ENCODE data around the gene SYT1.
A peak's percentile ranks its signal among the peaks of the same experiment; 100 is the strongest.

Gene SYT1

DNA sequence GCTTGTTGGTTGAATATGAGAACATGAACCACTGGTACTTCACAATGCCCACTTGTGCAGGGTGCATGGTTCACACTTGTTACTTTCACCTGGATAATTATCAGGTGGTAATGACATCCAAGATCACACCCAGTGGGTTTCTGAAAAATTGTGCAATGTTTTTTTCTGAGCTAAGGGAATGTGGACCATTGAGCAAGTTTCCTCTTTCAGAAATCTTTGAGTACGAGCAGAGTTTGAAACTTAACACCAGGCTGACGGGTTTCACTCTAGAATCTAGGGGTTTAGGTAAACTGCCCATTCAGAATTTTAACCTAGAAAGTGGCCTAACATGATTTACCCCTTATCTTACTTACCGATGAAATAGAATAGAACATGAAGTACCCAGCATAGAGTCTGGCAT, 436.6 kb downstream of the SYT1 start:
- no peak for DNase-seq

GRCh38 chr12:79302162-79302814, 437.7 kb downstream of the SYT1 start:
- no peak for DNase-seq

DNA sequence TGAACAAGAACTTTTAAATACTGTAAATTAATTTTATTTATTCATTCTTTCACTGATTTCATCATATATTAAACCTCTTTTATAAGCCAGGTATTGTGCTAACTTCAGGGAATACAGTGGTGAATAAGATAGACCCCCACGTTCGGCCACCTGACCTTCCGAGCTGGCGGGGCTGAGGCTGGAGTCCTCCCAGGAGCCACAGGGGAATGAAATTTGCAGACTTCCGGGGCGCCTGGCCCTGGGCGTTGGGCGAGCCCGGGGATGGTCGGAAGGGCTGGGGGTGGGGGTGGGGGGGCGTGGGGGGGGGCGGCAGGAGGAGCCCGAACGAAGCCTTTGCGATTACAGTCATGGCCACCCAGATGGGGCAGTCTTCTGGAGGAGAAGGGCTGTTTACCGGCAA, 442.8 kb downstream of the SYT1 start:
- no peak for DNase-seq

DNA sequence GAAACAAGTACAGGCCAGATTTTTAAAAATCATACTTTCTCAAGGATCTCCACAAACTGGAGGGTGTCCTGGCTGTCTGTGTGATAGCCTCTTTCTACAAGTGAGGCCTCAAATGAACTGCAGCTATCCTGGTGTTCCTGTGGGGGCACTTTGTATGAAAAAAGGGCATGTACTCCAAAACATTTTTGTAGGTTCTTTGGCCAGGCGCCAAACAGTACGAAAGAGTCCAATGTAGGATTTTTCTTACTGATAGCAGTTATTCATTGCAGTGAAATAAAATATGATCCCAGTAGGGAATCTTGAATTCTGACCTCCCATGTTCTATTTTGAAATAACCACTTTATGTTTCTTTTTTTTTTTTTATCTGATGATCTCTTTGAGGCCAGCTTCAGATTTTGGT, 444.5 kb downstream of the SYT1 start:
- no peak for DNase-seq

DNA sequence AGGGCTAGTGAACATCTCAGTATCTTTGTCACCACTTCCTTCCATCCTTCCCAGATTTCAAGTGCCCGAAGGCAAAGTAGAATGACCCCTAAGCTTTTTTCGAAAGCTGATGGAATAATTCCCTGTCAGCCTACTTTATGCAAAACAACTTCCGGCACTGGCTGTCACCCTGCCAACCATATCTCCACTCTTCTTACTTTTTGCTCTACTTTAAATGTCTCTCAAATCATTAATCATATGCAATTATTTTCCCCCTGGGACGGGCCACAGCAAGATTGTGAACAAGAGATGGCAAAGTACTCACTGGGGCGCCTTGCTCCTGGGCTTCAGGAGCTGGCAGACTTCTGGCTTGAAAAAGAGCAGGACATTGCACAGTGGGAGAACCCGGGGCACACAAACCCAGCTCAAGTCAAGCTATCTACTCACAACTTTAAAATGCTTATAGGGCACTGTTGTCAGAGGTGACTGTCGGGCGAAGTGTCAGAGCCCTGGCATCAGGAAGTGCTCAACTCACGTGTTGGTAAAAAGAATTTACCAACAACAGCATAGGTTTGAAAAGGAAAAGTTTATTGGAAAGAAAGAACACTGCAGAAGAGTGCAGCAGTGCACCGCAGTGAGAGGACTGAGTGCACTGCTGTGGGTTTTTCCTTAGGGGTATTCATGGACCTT, 452.7 kb downstream of the SYT1 start:
- no peak for DNase-seq

DNA sequence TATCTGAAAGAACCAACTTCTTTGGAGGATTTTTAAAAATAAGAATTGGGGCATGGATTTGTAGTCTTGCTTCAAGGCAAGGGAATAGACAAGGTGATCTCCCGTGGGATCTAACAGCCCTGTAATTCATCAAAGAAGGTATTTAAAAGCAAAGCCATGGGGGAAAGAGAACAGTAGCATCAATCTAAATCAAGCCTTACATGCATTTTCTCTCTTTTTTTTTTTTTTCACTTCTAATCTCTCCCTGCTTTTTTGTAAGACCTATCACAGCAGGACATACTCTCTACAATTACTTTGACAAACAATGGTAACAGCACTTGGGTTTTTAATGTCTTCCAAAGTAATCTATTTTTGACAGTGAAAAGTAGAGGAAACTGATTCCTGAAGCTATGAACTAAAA, 458.3 kb downstream of the SYT1 start:
- no peak for DNase-seq

- no peak for DNase-seq
Measured at GRCh38 chr12:79324571-79324970, 460.0 kb downstream of the SYT1 start.

- no peak for DNase-seq
Measured at GRCh38 chr12:79326222-79326621, 461.6 kb downstream of the SYT1 start.

- no peak for DNase-seq
Measured at GRCh38 chr12:79326663-79327062, 462.1 kb downstream of the SYT1 start.

DNA sequence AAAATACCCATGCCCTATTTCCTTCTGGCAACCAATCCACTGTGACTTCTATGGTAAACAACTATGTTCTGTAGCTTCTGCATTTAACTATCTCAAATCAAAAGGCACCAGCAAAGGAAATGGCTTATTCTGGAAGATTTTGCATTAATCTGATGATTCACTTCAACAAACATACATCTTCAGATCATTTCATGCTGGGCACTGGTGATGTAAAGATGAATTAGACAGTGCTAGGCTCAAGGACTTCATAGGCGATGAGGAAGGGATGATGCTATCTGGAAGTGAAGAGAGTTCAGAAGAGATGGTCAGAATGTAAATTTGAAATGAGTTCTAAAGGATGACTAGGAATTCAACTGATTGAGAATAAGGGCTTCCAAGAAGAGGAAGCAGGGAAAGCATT, 462.9 kb downstream of the SYT1 start:
- no peak for DNase-seq

- DNase-seq: peak; percentile 64
Measured at GRCh38 chr12:79329933-79330332, 465.4 kb downstream of the SYT1 start.

- peak; percentile 35 for DNase-seq
Measured at GRCh38 chr12:79331870-79332269, 467.3 kb downstream of the SYT1 start.

DNA sequence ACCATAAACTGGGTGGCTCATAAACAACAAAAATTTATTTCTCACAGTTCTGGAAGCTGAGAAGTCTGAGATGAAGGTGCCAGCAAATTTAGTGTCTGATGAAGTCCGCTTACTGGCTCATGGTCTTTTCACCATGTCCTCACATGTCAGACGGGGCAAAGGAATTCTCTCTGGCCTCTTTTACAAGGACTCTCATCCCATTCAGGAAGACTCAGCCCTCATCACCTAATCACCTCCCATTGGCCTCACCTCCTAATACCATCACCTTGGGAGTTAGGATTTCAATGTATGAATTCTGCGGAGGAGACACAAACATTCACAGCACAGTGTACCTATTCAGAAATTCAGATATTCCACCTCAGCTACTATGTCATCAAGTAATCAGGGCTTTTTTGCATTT, 468.6 kb downstream of the SYT1 start:
- DNase-seq: no peak

DNA sequence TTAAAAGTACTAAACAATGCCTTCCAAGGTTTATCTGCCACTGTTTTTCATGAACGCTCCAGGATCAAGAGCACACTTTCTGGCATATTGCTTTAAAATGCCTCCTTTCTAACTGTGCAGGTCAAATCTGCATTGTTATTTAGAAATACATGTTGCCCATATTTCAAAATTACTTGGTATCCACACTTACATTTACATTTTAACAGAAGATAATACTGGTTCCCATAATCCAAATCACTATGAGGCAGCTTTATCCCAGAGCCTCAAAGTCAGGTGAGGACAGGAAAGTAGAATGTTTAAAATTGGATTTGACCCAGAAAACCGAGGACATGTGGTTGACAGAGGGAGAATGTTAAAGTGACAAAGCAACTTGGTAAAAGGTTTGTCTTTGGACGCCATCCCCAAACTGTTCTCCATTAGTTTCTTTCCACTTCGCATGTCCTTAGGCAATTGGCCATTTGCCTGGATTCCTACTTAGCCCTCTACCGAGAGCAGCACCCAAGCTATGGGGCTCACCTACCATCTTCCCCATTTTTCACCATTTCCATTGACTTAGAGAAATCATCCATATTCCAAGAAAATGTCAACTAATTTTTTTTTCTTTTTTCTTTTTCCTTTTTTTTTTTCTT, 473.2 kb downstream of the SYT1 start:
- no peak for DNase-seq

- peak; percentile 28 for DNase-seq
Measured at GRCh38 chr12:79344855-79345847, 480.6 kb downstream of the SYT1 start.

- DNase-seq: no peak
Measured at GRCh38 chr12:79347866-79348265, 483.3 kb downstream of the SYT1 start.

GRCh38 chr12:79351251-79351650, 486.7 kb downstream of the SYT1 start:
- no peak for DNase-seq

- no peak for DNase-seq
Measured at GRCh38 chr12:79356216-79356615, 491.6 kb downstream of the SYT1 start.

DNA sequence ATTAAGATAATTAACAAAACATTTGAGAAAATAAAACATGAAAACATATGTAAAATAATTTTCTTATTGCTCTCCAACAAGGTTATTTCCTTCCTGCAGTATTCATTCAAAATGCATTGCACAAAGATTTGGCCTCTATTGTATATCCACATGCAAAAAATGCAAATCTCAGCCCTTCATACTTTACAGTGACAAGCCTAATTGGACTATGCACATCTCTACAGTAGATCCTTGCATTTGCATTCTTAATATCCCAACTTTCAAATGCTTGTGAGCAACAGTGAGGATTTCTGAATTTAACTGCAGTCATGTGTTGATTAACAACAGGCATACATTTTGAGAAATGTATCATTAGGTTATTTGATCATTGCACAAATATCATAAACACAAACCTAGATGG, 492.5 kb downstream of the SYT1 start:
- no peak for DNase-seq

GRCh38 chr12:79358716-79359300, 494.2 kb downstream of the SYT1 start:
- DNase-seq: no peak

DNA sequence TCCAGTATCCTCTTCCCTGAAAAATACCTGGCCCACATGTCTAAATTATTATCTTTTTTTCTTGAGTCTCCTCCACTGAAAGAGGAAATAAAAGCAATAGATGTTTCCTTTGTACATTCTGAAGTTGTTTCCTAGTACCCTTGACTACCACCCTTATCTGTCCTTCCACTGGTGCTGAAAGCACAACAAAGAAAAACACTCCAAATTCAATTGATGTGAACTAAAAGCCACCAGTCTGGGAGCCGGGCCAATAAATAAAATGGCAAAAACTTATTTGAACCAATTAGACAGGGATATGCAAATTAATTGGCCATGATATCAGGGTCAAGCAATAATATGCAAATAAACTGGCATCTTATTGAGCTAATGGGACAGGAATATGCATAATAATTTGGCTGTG, 495.7 kb downstream of the SYT1 start:
- DNase-seq: no peak

DNA sequence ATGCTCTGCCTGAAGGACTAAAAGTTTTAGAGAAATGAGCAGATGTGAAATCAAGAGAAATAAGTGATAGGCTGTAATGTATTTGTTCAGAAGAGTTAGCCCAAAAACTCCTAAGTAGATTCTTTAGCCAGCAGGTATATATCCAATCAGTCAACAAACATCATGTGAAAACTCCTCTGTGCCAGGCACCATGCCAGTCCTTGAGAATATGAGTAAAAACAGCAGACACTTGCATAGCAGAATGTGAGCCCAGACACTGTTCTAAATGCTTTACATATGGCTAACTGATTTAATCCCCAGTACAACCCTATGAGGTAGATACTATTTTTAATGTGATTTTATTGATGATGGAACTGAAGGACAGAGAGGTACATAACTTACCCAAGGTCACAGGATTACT, 496.4 kb downstream of the SYT1 start:
- DNase-seq: no peak

DNA sequence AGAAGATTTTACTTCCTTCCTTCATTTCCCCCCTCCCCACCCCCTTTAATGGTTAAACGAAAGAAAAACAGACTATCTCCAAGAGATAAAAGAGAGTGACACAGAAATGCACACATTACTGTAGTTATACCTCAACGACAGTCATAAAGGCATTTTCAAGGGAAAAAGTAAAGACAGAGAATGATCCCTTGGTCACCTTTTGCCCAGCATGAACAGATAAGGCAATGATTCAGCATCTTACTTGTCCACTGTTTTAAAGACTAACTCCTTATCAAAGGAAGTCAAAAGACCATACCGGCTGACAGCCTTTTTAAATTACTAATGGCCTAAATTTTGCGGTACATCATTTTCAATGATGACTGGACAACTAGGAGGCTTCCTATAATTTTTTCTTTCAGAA, 499.6 kb downstream of the SYT1 start:
- no peak for DNase-seq

All from fibroblast of upper back skin (primary cell).